Smooth muscle cell (in vitro differentiated cells): ENCODE data around the gene ADGRV1. TPM values are rescaled to one million over a fixed set of nuclear protein-coding genes. Genes with fewer than 3 reads are reported as not detected.

Experiments used
- DNase-seq: peaks from one replicate; lab custom pipeline; 2025; ENCODE audit not compliant: unreplicated experiment; lab: John Stamatoyannopoulos, UW
- H2AFZ ChIP-seq: fragments of 200-600 bp; sonication (generic); 2 replicates; pipeline ENCODE4 v1.6.0; 2016; ENCODE audit warnings: antibody characterized with exemption, low read depth, mild to moderate bottlenecking
- H3F3A ChIP-seq: fragments of 200-600 bp; sonication (generic); 2 replicates; pipeline ENCODE4 v1.6.0; 2017; ENCODE audit warnings: antibody characterized with exemption, low read depth
- H3K27ac ChIP-seq: fragments of 200-600 bp; sonication (generic); 2 replicates; pipeline ENCODE4 v1.5.1; 2016; ENCODE audit warnings: low read depth, mild to moderate bottlenecking
- H3K27me3 ChIP-seq: fragments of 200-600 bp; sonication (generic); 2 replicates; pipeline ENCODE4 v1.6.1; 2016; ENCODE audit warnings: low read depth, mild to moderate bottlenecking
- H3K36me3 ChIP-seq: fragments of 200-600 bp; sonication (generic); 2 replicates; pipeline ENCODE4 v1.5.1; 2016; ENCODE audit warnings: low read depth
- H3K4me1 ChIP-seq: fragments of 200-600 bp; sonication (generic); 2 replicates; pipeline ENCODE4 v1.5.1; 2016; ENCODE audit warnings: low read depth
- H3K4me2 ChIP-seq: fragments of 200-600 bp; sonication (generic); 2 replicates; pipeline ENCODE4 v1.6.0; 2016; ENCODE audit warnings: mild to moderate bottlenecking
- H3K4me3 ChIP-seq: fragments of 200-600 bp; sonication (generic); 2 replicates; pipeline ENCODE4 v1.5.1; 2016; ENCODE audit warnings: mild to moderate bottlenecking
- H3K79me2 ChIP-seq: fragments of 200-600 bp; sonication (generic); 2 replicates; pipeline ENCODE4 v1.6.0; 2016; ENCODE audit warnings: low read depth, mild to moderate bottlenecking
- H3K9ac ChIP-seq: fragments of 200-600 bp; sonication (generic); 2 replicates; pipeline ENCODE4 v1.6.0; 2016; ENCODE audit warnings: low read depth
- H3K9me3 ChIP-seq: fragments of 200-600 bp; sonication (generic); replicated peaks from 2 replicates; pipeline ENCODE4 v1.5.1; 2016; ENCODE audit warnings: low read depth
- H4K20me1 ChIP-seq: fragments of 200-600 bp; sonication (generic); 2 replicates; pipeline ENCODE4 v1.6.0; 2016; ENCODE audit warnings: low read depth
- CTCF ChIP-seq: fragments of 200-600 bp; sonication (generic); IDR thresholded peaks from 2 replicates; pipeline ENCODE4 v1.5.1; 2017; ENCODE audit warnings: borderline replicate concordance, mild to moderate bottlenecking, antibody characterized with exemption; ENCODE audit not compliant: insufficient read depth, poor library complexity, severe bottlenecking
- whole genome bisulfite sequencing: methylation state at CpG from one replicate; pipeline ENCODE4 v1.1.7; 2016; ENCODE audit warnings: low lambda C conversion rate; 5-methylcytosine and 5-hydroxymethylcytosine counted together
- polyA plus RNA-seq: library from polyadenylated mRNA; unstranded; fragments of >200 nt; fragmentation: Nextera tagmentation; extraction: Ambion mirVana; gene quantifications from 2 replicates; pipeline ENCODE4 v1.2.1, GENCODE V29; 2016
- total RNA-seq: library from RNA; depleted of rRNA; stranded (reverse); fragments of >200 nt; gene quantifications from 2 replicates; pipeline ENCODE4 v1.2.3, GENCODE V29; 2014

The ADGRV1 gene
- total and polyA plus RNA-seq, 2 experiments from 2014 or later = 16.8 to 17.7 TPM

GRCh38 chr5:90930756-90931431 is 372.3 kb downstream of the ADGRV1 start:
- H3K4me1 ChIP-seq = peaks cover 36% of the 10 kb centered on the region
- no peaks in the 10 kb centered on the region for H3K9me3 ChIP-seq
- no peaks in the 10 kb centered on the region for H3K36me3 ChIP-seq
- H4K20me1 ChIP-seq = no peaks in the 10 kb centered on the region
- H3K27me3 ChIP-seq = no peaks in the 10 kb centered on the region
- H3K27ac ChIP-seq = peak overlapping the region; percentile 79
- H3F3A ChIP-seq = peaks cover 4% of the 10 kb centered on the region
- TF ChIP-seq CTCF = no peak
- DNase-seq = no peak
- peak overlapping the region; percentile 85 for H2AFZ ChIP-seq
- H3K4me2 ChIP-seq = peak overlapping the region; percentile 78
- no peaks in the 10 kb centered on the region for H3K79me2 ChIP-seq
- WGBS = 69% methylated on average over 4 of the region's 4 CpGs
- H3K9ac ChIP-seq = no peak overlapping the region
- peak overlapping the region; percentile 40 for H3K4me3 ChIP-seq

GRCh38 chr5:90932052-90932699 is 373.6 kb downstream of the ADGRV1 start:
- TF ChIP-seq CTCF = peak; percentile 81
- Histone ChIP-seq H3K4me2 (peak overlapping the region; percentile 78), H3K9me3 (no peaks in the 10 kb centered on the region), H3K27me3 (no peaks in the 10 kb centered on the region), H3K4me1 (peaks cover 36% of the 10 kb centered on the region), H3K9ac (peak overlapping the region; percentile 9), H3F3A (peaks cover 4% of the 10 kb centered on the region), H3K79me2 (peaks cover 5% of the 10 kb centered on the region), H2AFZ (peak overlapping the region; percentile 71), H3K27ac (peak overlapping the region; percentile 79), H3K4me3 (no peak overlapping the region), H4K20me1 (no peaks in the 10 kb centered on the region), H3K36me3 (no peaks in the 10 kb centered on the region)
- 9% methylated on average over 4 of the region's 4 CpGs for WGBS
- DNase-seq = no peak

- Histone ChIP-seq H3K36me3 (no peaks in the 10 kb centered on the region), H3K27ac (peak overlapping the region; percentile 36), H3K9me3 (no peaks in the 10 kb centered on the region), H3K4me2 (peak overlapping the region; percentile 78), H3K9ac (no peak overlapping the region), H3K79me2 (peaks cover 6% of the 10 kb centered on the region), H3K27me3 (no peaks in the 10 kb centered on the region), H3K4me3 (no peak overlapping the region), H4K20me1 (no peaks in the 10 kb centered on the region), H2AFZ (peak overlapping the region; percentile 71), H3F3A (peaks cover 4% of the 10 kb centered on the region), H3K4me1 (peaks cover 36% of the 10 kb centered on the region)
- no peak for TF ChIP-seq CTCF
- no peak for DNase-seq
Observed at GRCh38 chr5:90933298-90933697, 374.7 kb downstream of the ADGRV1 start.
